H9 (cell line): ENCODE data around the gene DLGAP4. TPM values are rescaled to one million over a fixed set of nuclear protein-coding genes. Genes with fewer than 3 reads are reported as not detected.

ENCODE experiments used
- DNase-seq: peaks from one replicate; pipeline ENCODE4 v3.0.0-alpha.2; 2017
- H2AFZ ChIP-seq: one replicate; pipeline ENCODE4 v1.6.1; 2013; ENCODE audit warnings: mild to moderate bottlenecking, low read length, control low read depth, moderate library complexity
- H2AK5ac ChIP-seq: 2 replicates; pipeline ENCODE4 v1.6.1; 2013; ENCODE audit warnings: low read length, control low read depth, mixed read lengths; ENCODE audit not compliant: insufficient read length
- H2BK120ac ChIP-seq: one replicate; pipeline ENCODE4 v1.6.1; 2013; ENCODE audit warnings: low read depth, mild to moderate bottlenecking, low read length, control low read depth, inconsistent platforms; ENCODE audit not compliant: poor library complexity, severe bottlenecking
- H2BK12ac ChIP-seq: 2 replicates; pipeline ENCODE4 v1.6.1; 2013; ENCODE audit warnings: low read length, control low read depth, mixed read lengths, low read depth; ENCODE audit not compliant: insufficient read length
- H2BK15ac ChIP-seq: 2 replicates; pipeline ENCODE4 v1.6.1; 2013; ENCODE audit warnings: low read depth, low read length, control low read depth
- H2BK20ac ChIP-seq: one replicate; pipeline ENCODE4 v1.6.1; 2013; ENCODE audit warnings: low read depth, mild to moderate bottlenecking, low read length, control low read depth, inconsistent platforms; ENCODE audit not compliant: poor library complexity, severe bottlenecking
- H2BK5ac ChIP-seq: 2 replicates; pipeline ENCODE4 v1.6.1; 2013; ENCODE audit warnings: low read length, control low read depth, mixed read lengths; ENCODE audit not compliant: insufficient read length
- H3K14ac ChIP-seq: 2 replicates; pipeline ENCODE4 v1.6.1; 2013; ENCODE audit warnings: low read length, control low read depth; ENCODE audit not compliant: insufficient read depth
- H3K18ac ChIP-seq: 2 replicates; pipeline ENCODE4 v1.6.1; 2013; ENCODE audit warnings: low read depth, mild to moderate bottlenecking, mixed read lengths, low read length, control low read depth; ENCODE audit not compliant: insufficient read length
- H3K23ac ChIP-seq: 2 replicates; pipeline ENCODE4 v1.6.1; 2013; ENCODE audit warnings: low read length, control low read depth, mixed read lengths, low read depth; ENCODE audit not compliant: insufficient read length
- H3K23me2 ChIP-seq: 2 replicates; pipeline ENCODE4 v1.6.1; 2013; ENCODE audit warnings: low read depth, mild to moderate bottlenecking, mixed read lengths, low read length, control low read depth; ENCODE audit not compliant: insufficient read length, poor library complexity, severe bottlenecking
- H3K27ac ChIP-seq: 2 replicates; pipeline ENCODE4 v1.5.1; 2013; ENCODE audit warnings: low read length, control low read depth, mixed read lengths, low read depth; ENCODE audit not compliant: insufficient read length
- H3K27me3 ChIP-seq: 2 replicates; pipeline ENCODE4 v1.6.1; 2013; ENCODE audit warnings: low read length, control low read depth, inconsistent platforms; ENCODE audit not compliant: insufficient read depth
- H3K4ac ChIP-seq: 2 replicates; pipeline ENCODE4 v1.6.1; 2013; ENCODE audit warnings: low read depth, mild to moderate bottlenecking, control low read depth, inconsistent platforms, low read length, moderate library complexity
- H3K4me1 ChIP-seq: 2 replicates; pipeline ENCODE4 v1.6.1; 2013; ENCODE audit warnings: low read length, control low read depth, inconsistent platforms; ENCODE audit not compliant: insufficient read depth
- H3K4me2 ChIP-seq: 2 replicates; pipeline ENCODE4 v1.6.1; 2013; ENCODE audit warnings: low read length, control low read depth, mixed read lengths; ENCODE audit not compliant: insufficient read length, insufficient read depth
- H3K56ac ChIP-seq: 2 replicates; pipeline ENCODE4 v1.6.1; 2013; ENCODE audit warnings: low read depth, mild to moderate bottlenecking, mixed read lengths, low read length, control low read depth; ENCODE audit not compliant: insufficient read length
- H3K79me1 ChIP-seq: 2 replicates; pipeline ENCODE4 v1.6.1; 2013; ENCODE audit warnings: low read depth, mild to moderate bottlenecking, moderate library complexity, low read length, control low read depth, inconsistent platforms; ENCODE audit not compliant: insufficient read depth, poor library complexity, severe bottlenecking
- H3K79me2 ChIP-seq: 2 replicates; pipeline ENCODE4 v1.6.1; 2013; ENCODE audit warnings: low read length, control low read depth, inconsistent platforms; ENCODE audit not compliant: insufficient read depth
- H3K9ac ChIP-seq: 2 replicates; pipeline ENCODE4 v1.6.1; 2013; ENCODE audit warnings: low read length, control low read depth, mixed read lengths; ENCODE audit not compliant: insufficient read length; ENCODE audit errors: extremely low read depth
- H3K9me3 ChIP-seq: one replicate; pipeline ENCODE4 v1.6.1; 2013; ENCODE audit warnings: low read depth, low read length, inconsistent platforms; ENCODE audit not compliant: control insufficient read depth
- H3T11ph ChIP-seq: one replicate; pipeline ENCODE4 v1.6.1; 2013; ENCODE audit warnings: mild to moderate bottlenecking, low read length, control low read depth, inconsistent platforms
- H4K20me1 ChIP-seq: one replicate; pipeline ENCODE4 v1.6.1; 2013; ENCODE audit not compliant: control insufficient read depth, insufficient read length, insufficient read depth
- H4K5ac ChIP-seq: 2 replicates; pipeline ENCODE4 v1.6.1; 2013; ENCODE audit warnings: low read depth, mild to moderate bottlenecking, mixed read lengths, low read length, control low read depth; ENCODE audit not compliant: insufficient read length
- H4K8ac ChIP-seq: replicated peaks from 2 replicates; pipeline ENCODE4 v1.6.1; 2013; ENCODE audit warnings: low read length, control low read depth, mixed read lengths, low read depth; ENCODE audit not compliant: insufficient read length
- H4K91ac ChIP-seq: 2 replicates; pipeline ENCODE4 v1.6.1; 2013; ENCODE audit warnings: low read depth, mild to moderate bottlenecking, moderate library complexity, mixed read lengths, low read length, control low read depth; ENCODE audit not compliant: insufficient read length
- H3K27ac Mint-ChIP-seq, 3 experiments: 2 replicates in 2 of 3; 3 replicates in 1 of 3; pipeline ENCODE4 v1.8.0; 2020 to 2021; ENCODE audit warnings: mixed read lengths in 3 of 3, mild to moderate bottlenecking in 1 of 3, moderate library complexity in 1 of 3
- H3K27me3 Mint-ChIP-seq: 2 replicates; pipeline ENCODE4 v1.8.0; 2021; ENCODE audit warnings: low read depth, mild to moderate bottlenecking, moderate library complexity, mixed read lengths
- H3K36me3 Mint-ChIP-seq, 3 experiments: 2 replicates in 2 of 3; 3 replicates in 1 of 3; pipeline ENCODE4 v1.8.0; 2020 to 2021; ENCODE audit warnings: low read depth in 3 of 3, mixed read lengths in 3 of 3; ENCODE audit not compliant: insufficient read depth in 1 of 3
- H3K4me1 Mint-ChIP-seq, 2 experiments: 2 replicates each; pipeline ENCODE4 v1.8.0; 2020; ENCODE audit warnings: mixed read lengths in 2 of 2
- H3K4me3 Mint-ChIP-seq, 2 experiments: 2 replicates in 1 of 2; 3 replicates in 1 of 2; pipeline ENCODE4 v1.8.0; 2020 to 2021; ENCODE audit warnings: mild to moderate bottlenecking in 2 of 2, mixed read lengths in 2 of 2, moderate library complexity in 1 of 2
- H3K9me3 Mint-ChIP-seq, 2 experiments: 2 replicates in 1 of 2; 3 replicates in 1 of 2; pipeline ENCODE4 v1.8.0; 2020; ENCODE audit warnings: mild to moderate bottlenecking in 2 of 2, mixed read lengths in 2 of 2, moderate library complexity in 1 of 2
- WGBS: extraction: QIAGEN DNeasy Blood & Tissue Kit; methylation state at CpG from one replicate; pipeline ENCODE4 v1.1.7; 2013; ENCODE audit warnings: missing lambda C conversion rate, low lambda C conversion rate, mixed read lengths; ENCODE audit not compliant: insufficient read length; ENCODE audit errors: extremely low coverage; 5-methylcytosine and 5-hydroxymethylcytosine counted together
- total RNA-seq: library from RNA; stranded (reverse); gene quantifications from 2 replicates; pipeline ENCODE4 v1.2.1, GENCODE V29; 2021
- TF ChIP-seq, protein P1 (sequence below): fragments of 200-600 bp; sonication (generic); conservative IDR thresholded peaks from 3 replicates; pipeline ENCODE4 v1.8.0; 2021; ENCODE audit warnings: antibody characterized with exemption, mild to moderate bottlenecking

Gene DLGAP4
- total RNA-seq, 1 experiment from 2014 or later, result 48.0 TPM

DNA sequence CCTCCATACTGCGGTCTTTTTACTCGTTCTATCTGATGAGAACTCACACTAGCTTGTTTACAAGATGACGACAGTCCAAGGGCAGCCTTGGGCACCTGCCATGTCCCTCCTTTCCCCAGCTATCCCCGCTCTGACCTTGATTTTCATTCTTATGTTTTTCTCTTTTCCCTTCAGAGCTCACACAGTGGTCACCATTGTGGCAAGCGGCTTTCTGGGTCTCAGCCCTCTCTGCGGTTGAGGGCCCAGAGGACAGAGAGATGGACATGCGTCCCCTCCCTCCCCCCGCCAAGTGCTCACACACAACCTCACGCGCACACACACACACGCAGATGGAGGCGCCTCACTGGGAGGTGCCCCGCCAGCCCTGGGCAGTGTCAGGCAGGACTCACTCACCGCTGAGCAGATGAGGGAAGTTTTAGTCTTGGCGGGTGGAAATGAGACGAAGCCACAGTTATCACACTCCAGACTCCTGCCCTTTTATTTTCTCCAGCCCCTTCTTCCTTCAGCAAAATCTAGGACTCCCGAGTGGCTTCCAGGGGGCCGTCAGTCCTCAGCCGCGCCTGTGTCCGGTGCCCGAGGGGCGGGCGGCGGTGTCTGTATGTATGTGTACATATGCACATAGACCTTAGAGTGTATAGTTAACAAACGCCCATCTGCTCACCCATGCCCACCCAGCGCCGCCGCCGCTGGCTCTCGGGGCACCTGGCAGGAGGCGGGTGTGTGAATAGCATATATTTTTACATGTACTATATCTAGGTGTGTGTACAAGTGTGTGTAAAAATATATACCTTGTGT is 221.4 kb downstream of the DLGAP4 start:
- no peak overlapping the region for H4K5ac ChIP-seq
- no CpG with 5 or more reads among the region's 32 CpGs for WGBS
- no peak overlapping the region for H3K14ac ChIP-seq
- no peak overlapping the region for H2BK5ac ChIP-seq
- no peak overlapping the region for H3K27ac ChIP-seq
- Mint-ChIP-seq H3K9me3 (no peaks in the 10 kb centered on the region), H3K27ac (peak overlapping the region in 2 of 3 experiments; percentile 68 to 92; a peak in 5 of 7 replicates), H3K27me3 (no peaks in the 10 kb centered on the region; the same call in 1 of the 2 replicates), H3K36me3 (peaks cover 16 to 45% (median 41%) of the 10 kb centered on the region in 3 experiments), H3K4me1 (peaks cover 0 to 3% of the 10 kb centered on the region in 2 experiments; a peak in 2 of 4 replicates), H3K4me3 (no peak overlapping the region)
- H4K8ac ChIP-seq, result no peak overlapping the region
- no peaks in the 10 kb centered on the region for H3K27me3 ChIP-seq
- H3K79me2 ChIP-seq, result no peaks in the 10 kb centered on the region
- no peak overlapping the region for H2BK120ac ChIP-seq
- TF ChIP-seq, protein P1, sequence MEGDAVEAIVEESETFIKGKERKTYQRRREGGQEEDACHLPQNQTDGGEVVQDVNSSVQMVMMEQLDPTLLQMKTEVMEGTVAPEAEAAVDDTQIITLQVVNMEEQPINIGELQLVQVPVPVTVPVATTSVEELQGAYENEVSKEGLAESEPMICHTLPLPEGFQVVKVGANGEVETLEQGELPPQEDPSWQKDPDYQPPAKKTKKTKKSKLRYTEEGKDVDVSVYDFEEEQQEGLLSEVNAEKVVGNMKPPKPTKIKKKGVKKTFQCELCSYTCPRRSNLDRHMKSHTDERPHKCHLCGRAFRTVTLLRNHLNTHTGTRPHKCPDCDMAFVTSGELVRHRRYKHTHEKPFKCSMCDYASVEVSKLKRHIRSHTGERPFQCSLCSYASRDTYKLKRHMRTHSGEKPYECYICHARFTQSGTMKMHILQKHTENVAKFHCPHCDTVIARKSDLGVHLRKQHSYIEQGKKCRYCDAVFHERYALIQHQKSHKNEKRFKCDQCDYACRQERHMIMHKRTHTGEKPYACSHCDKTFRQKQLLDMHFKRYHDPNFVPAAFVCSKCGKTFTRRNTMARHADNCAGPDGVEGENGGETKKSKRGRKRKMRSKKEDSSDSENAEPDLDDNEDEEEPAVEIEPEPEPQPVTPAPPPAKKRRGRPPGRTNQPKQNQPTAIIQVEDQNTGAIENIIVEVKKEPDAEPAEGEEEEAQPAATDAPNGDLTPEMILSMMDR, result no peak
- no peak overlapping the region for H3K4me2 ChIP-seq
- H4K91ac ChIP-seq, result no peak overlapping the region
- no peak overlapping the region for H2BK20ac ChIP-seq
- no peak overlapping the region for H3K4ac ChIP-seq
- H3K9me3 ChIP-seq, result no peaks in the 10 kb centered on the region
- no peak overlapping the region for H2BK12ac ChIP-seq
- H3T11ph ChIP-seq, result no peak overlapping the region
- no peak overlapping the region for H3K18ac ChIP-seq
- no peaks in the 10 kb centered on the region for H4K20me1 ChIP-seq
- no peak overlapping the region for H2BK15ac ChIP-seq
- no peaks in the 10 kb centered on the region for H3K4me1 ChIP-seq
- H2AFZ ChIP-seq, result no peak overlapping the region
- H3K23ac ChIP-seq, result no peak overlapping the region
- H3K9ac ChIP-seq, result no peak overlapping the region
- no peak overlapping the region for H3K56ac ChIP-seq
- H3K23me2 ChIP-seq, result no peaks in the 10 kb centered on the region
- no peaks in the 10 kb centered on the region for H3K79me1 ChIP-seq
- DNase-seq, result no peak
- H2AK5ac ChIP-seq, result no peak overlapping the region
